DOHH2 (cell line): Measurements from ENCODE around the gene TYK2.

Source experiments
- EZH2phosphoT487 ChIP-seq: fragments of 200-600 bp; sonication (generic); IDR thresholded peaks from 2 replicates; pipeline ENCODE4 v1.6.1; 2017; ENCODE audit warnings: borderline replicate concordance, mild to moderate bottlenecking, antibody characterized with exemption, low read length, moderate library complexity, mixed read lengths
- TF ChIP-seq, protein P1 (sequence below): fragments of 200-600 bp; sonication (generic); IDR thresholded peaks from one replicate; pipeline ENCODE4 v1.5.1; 2014; ENCODE audit warnings: antibody characterized with exemption, mild to moderate bottlenecking, low read depth, low read length; ENCODE audit not compliant: poor library complexity, severe bottlenecking

DNA sequence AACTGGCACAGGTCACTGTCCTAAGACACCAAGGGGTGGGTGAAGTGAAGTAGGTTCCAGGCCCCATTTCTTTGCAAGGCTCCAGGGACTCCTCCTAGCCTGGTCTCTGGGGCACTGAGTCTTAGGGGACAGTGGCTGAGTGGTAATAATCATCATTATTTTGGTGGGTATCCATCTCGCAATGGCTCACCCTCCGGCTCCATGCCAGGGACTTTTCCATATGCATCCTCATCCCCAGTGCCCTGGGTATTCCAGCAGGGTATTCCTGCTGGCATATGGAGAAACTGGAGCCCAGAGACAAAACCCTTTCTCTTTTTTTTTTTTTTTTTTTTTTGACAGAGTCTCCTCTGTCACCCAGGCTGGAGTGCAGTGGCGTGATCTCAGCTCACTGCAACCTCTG is 42.5 kb upstream of the TYK2 start:
- TF ChIP-seq, protein P1, sequence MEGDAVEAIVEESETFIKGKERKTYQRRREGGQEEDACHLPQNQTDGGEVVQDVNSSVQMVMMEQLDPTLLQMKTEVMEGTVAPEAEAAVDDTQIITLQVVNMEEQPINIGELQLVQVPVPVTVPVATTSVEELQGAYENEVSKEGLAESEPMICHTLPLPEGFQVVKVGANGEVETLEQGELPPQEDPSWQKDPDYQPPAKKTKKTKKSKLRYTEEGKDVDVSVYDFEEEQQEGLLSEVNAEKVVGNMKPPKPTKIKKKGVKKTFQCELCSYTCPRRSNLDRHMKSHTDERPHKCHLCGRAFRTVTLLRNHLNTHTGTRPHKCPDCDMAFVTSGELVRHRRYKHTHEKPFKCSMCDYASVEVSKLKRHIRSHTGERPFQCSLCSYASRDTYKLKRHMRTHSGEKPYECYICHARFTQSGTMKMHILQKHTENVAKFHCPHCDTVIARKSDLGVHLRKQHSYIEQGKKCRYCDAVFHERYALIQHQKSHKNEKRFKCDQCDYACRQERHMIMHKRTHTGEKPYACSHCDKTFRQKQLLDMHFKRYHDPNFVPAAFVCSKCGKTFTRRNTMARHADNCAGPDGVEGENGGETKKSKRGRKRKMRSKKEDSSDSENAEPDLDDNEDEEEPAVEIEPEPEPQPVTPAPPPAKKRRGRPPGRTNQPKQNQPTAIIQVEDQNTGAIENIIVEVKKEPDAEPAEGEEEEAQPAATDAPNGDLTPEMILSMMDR: no peak
- no peak for TF ChIP-seq EZH2phosphoT487
